Large intestine (tissue), 3 donors: ENCODE measurements around the gene P2RY12. TPM values are rescaled to one million over a fixed set of nuclear protein-coding genes. Genes with fewer than 3 reads are reported as not detected.

ENCODE experiments used
- DNase-seq, 2 donors: peaks; one replicate each; pipeline versions ENCODE4 v3.0.0 to v3.0.0-alpha.2; 2013
- H3K27ac ChIP-seq: one replicate; pipeline ENCODE4 v1.5.1; 2013; ENCODE audit warnings: low read length
- H3K27me3 ChIP-seq: 2 replicates; pipeline ENCODE4 v1.6.1; 2013; ENCODE audit warnings: low read length; ENCODE audit not compliant: control insufficient read depth, insufficient read depth
- H3K36me3 ChIP-seq: 2 replicates; pipeline ENCODE4 v1.6.1; 2013; ENCODE audit warnings: low read length; ENCODE audit not compliant: control insufficient read depth, insufficient read depth
- H3K4me1 ChIP-seq: one replicate; pipeline ENCODE4 v1.6.1; 2013; ENCODE audit warnings: low read length; ENCODE audit not compliant: control insufficient read depth, insufficient read depth
- H3K4me3 ChIP-seq: one replicate; pipeline ENCODE4 v1.5.1; 2013; ENCODE audit warnings: low read length
- H3K9me3 ChIP-seq: one replicate; pipeline ENCODE4 v1.6.1; 2013; ENCODE audit warnings: mild to moderate bottlenecking, low read depth, low read length, moderate library complexity; ENCODE audit not compliant: control insufficient read depth
- WGBS: methylation state at CpG from one replicate; pipeline ENCODE4 v1.1.5; 2013; ENCODE audit warnings: low lambda C conversion rate; ENCODE audit not compliant: insufficient coverage; 5-methylcytosine and 5-hydroxymethylcytosine counted together
- polyA plus RNA-seq: library from polyadenylated mRNA; unstranded; fragments of 120-200 nt; gene quantifications from one replicate; pipeline ENCODE4 v1.2.1, GENCODE V29; 2013

P2RY12 gene
- polyA plus RNA-seq, 1 donor = 2.3 TPM

DNA sequence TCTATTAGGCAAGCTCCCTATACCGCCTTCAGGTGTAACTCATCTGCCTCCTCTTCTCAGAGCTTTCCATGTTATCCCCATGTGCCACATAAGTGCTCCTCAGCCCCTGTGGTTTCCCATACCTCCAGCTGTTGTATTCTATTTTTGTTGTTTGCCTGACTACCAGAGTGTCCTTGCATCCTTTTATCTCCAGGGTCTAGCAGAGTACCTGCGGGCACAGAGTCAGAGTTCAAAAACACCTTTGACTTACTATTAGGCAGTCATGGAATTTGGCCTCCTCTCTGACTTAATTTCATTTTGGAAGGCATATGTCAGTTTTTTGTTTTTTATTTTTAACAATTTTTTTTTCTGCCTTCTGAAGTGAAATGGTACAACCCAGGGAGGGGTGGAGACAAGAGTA lies 75.0 kb downstream of the P2RY12 start:
- no peak for DNase-seq
- WGBS = no CpG with 5 or more reads among the region's 2 CpGs
- H3K27ac ChIP-seq = no peak overlapping the region

DNA sequence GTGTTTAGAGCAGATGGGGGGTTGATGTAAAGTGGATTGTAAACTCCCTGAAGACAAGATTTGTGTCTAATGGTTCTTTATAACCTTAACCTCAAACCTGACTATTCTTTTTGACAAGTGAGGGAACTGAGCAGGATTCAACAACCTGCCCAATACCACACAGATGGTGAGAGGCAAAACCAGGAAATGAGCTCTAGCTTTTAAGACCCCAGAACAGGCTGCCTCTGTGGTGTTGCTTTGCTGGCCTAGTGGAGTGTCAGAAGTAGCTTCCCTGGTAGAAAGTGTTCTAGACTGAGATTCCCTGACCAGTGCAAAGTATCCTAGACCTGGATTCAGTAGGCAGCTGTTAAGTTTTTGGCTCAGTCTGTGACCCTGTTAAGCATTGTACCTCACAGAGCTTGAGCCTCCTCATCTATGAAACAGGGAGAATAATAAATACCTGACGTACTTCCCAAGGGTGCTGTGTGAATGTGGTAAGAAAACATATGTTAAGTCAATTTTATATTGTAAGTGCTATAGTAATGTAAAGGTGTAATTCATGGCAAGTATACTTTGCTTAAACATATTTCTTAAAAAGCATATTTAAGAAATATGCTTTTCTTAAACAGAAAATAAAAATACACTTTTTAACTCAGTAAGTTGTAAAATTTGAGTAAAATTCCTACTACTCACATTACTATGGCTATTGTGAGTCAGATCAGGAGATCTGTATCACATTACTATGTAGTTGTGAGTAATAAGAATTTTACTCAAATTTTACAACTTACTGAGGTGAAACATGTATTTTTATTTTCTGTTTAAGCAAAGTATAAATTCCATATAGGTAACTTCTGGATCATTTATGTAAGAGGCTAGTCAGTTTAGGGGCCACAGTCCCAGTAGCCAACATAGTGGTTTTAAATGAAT lies 76.7 kb downstream of the P2RY12 start:
- WGBS = 100% methylated on average over 1 of the region's 1 CpG
- Histone ChIP-seq H3K27me3 (no peaks in the 10 kb centered on the region), H3K36me3 (no peaks in the 10 kb centered on the region)

More for the DNA sequence above, 75.0 kb downstream of the P2RY12 start:
- Histone ChIP-seq H3K27me3 (no peaks in the 10 kb centered on the region), H3K4me3 (no peak overlapping the region), H3K36me3 (no peaks in the 10 kb centered on the region), H3K9me3 (no peaks in the 10 kb centered on the region), H3K4me1 (no peaks in the 10 kb centered on the region)

DNA sequence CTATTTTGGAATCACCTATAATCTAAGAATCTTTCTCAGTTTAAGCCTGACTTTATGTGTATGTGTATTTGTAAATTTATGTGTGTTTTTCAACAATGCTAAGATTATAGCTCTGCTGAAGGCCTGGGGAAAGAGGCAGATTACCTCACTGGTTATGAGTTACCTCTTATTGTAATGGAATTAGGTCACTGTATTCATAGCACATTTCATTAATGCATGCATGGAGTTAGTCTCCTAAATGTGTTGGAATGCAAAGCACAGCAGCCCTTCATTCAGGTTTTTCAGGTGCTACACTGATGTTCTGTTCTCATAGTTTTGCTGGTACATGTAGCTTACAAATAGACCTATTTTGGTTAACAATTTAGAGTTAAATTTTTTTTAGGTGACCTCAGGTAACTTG lies 77.4 kb downstream of the P2RY12 start:
- Histone ChIP-seq H3K4me3 (no peak overlapping the region), H3K4me1 (no peaks in the 10 kb centered on the region)
- DNase-seq = no peak

More for the DNA sequence above, 76.7 kb downstream of the P2RY12 start:
- H3K27ac ChIP-seq = no peak overlapping the region
- H3K4me1 ChIP-seq = no peaks in the 10 kb centered on the region
- no peak overlapping the region for H3K4me3 ChIP-seq
- H3K9me3 ChIP-seq = no peaks in the 10 kb centered on the region
- DNase-seq = no peak

DNA sequence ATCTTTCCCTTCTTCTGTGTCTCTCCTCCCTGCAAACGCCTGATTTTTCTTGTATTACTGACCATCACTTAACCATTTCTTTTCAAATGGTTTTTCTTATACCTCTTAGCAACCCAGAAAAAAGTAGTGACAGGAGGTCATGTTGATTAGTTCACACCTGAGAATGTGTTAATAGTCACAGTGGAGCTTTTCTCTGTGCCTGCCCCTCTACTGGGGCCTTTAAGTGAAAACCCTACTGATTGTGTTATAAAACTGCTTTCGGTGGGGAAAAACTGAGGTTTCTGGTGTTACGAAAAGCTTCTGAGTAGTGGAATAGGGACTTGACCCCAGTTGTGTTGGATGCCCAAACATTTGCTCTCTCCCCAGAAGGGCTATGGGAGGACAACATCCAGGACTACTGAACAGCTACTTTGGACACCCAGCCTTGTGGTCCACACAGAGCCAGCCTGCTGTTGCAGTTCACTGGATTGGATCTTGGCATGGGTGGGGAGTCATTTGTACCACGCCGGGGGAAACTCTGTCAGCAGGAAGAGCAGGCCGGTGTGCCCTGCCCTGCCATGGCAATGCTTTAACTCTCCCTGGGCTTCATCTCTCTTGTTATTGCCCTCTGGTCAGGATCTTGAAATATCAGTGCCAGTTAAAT lies 78.3 kb downstream of the P2RY12 start:
- no peaks in the 10 kb centered on the region for H3K27me3 ChIP-seq
- WGBS = 60% methylated on average over 1 of the region's 6 CpGs
- no peak for DNase-seq
- no peaks in the 10 kb centered on the region for H3K9me3 ChIP-seq
- no peak overlapping the region for H3K27ac ChIP-seq
- H3K36me3 ChIP-seq = no peaks in the 10 kb centered on the region
- H3K4me3 ChIP-seq = no peak overlapping the region
- H3K4me1 ChIP-seq = no peaks in the 10 kb centered on the region

More for the DNA sequence above, 77.4 kb downstream of the P2RY12 start:
- Histone ChIP-seq H3K27ac (no peak overlapping the region), H3K36me3 (no peaks in the 10 kb centered on the region), H3K9me3 (no peaks in the 10 kb centered on the region), H3K27me3 (no peaks in the 10 kb centered on the region)

DNA sequence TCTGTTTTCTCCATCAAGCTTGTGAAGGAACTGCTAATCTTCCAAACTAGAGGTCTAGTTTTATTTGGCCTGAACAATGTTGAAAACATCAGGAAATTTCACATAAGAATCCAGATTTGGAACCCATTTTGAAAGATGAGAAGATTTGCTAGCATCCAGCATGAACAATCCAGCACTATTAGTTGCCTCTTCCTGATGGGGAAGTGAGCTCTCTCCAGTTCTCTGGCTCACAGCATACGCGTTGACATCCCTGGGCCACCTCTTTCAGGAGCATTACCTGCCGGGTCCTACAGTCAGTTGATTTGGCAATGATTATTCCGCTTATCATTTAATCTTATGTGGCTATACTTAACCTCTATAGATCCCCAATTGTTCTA lies 78.8 kb downstream of the P2RY12 start:
- no peak overlapping the region for H3K27ac ChIP-seq
- no peaks in the 10 kb centered on the region for H3K9me3 ChIP-seq
- no peaks in the 10 kb centered on the region for H3K27me3 ChIP-seq
- H3K4me1 ChIP-seq = no peaks in the 10 kb centered on the region
- H3K4me3 ChIP-seq = no peak overlapping the region
- DNase-seq = no peak
- no CpG with 5 or more reads among the region's 4 CpGs for WGBS
- H3K36me3 ChIP-seq = no peaks in the 10 kb centered on the region

DNA sequence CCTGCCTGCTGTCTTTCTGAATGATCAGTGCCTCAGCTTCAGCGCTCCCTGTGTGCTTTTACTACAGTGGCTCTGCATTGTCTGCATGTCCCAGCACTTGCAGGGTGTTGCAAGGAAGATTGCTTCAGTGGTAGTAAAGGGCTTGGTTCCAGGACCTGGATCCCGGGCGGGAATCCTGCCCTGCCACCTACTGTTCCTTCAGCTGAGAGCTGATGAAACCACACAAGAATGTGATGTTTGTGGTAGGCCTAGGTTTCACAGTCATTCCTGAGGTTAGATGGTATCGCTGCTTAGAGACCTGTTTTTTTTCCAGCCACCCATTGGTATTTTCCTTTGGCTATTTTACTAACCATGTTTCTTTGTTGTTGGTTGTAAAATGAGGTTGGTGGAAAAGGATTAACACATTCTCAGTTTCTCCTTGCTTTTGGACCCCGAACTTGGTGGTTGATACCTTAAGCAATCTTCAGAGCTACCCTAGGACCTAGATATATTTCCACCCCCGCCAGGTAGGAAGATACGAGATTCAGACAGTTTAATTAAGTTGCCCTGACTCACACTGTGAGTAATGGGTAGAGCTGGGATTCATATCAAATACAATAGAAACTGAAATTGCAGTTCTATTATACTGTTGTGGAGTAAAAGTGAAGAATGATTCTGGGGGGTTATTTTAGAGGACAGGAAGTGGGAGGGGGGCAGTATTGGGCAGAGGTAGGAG lies 79.3 kb downstream of the P2RY12 start:
- Histone ChIP-seq H3K4me3 (no peak overlapping the region), H3K9me3 (no peaks in the 10 kb centered on the region), H3K4me1 (no peaks in the 10 kb centered on the region), H3K27ac (no peak overlapping the region), H3K36me3 (no peaks in the 10 kb centered on the region), H3K27me3 (no peaks in the 10 kb centered on the region)
- WGBS = no CpG with 5 or more reads among the region's 7 CpGs
- DNase-seq = peak; percentile 59 to 70

DNA sequence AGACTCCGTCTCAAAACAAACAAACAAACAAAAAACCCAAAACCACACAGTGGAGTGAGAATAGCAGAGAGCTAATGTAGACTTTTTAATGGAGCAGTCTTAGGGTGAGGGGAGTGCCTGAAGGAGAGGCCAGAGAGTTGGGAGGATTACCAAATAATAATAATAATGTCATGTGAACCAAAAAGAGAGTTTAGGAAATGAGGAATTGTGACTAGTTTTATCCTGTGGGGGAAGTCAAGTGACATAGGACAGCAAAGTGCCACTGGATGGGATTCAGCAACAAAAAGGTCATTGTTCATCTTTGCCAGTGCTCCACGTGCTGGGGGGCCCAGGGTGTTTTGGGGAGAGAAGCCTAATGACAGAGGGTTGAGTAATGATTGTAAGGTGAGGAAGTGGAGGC lies 80.8 kb downstream of the P2RY12 start:
- H3K27me3 ChIP-seq = no peaks in the 10 kb centered on the region
- no peaks in the 10 kb centered on the region for H3K9me3 ChIP-seq
- H3K4me1 ChIP-seq = no peaks in the 10 kb centered on the region
- WGBS = no CpG with 5 or more reads among the region's 2 CpGs
- no peak overlapping the region for H3K4me3 ChIP-seq
- no peak overlapping the region for H3K27ac ChIP-seq
- DNase-seq = no peak
- no peaks in the 10 kb centered on the region for H3K36me3 ChIP-seq

DNA sequence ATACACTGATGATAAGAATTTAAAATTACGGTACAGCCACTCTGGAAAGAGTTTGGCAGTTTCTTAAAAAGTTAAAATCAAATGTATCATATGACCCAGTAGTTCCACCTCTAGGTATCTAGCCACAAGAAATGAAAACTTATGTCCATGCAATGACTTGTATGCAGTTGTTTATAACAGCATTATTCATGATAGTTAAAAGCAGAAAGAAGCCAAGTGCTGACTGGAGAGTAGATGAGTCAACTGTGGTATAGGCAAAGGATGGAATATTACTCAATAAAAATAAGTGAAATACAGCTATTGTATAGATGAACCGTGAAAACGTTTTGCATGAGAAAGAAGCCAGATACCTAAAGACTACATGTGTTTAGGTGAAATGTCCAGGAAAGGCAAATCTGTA lies 82.8 kb downstream of the P2RY12 start:
- no peaks in the 10 kb centered on the region for H3K27me3 ChIP-seq
- no peaks in the 10 kb centered on the region for H3K4me1 ChIP-seq
- DNase-seq = no peak
- H3K4me3 ChIP-seq = no peak overlapping the region
- WGBS = 90% methylated on average over 2 of the region's 3 CpGs
- H3K27ac ChIP-seq = no peak overlapping the region
- H3K9me3 ChIP-seq = no peaks in the 10 kb centered on the region
- no peaks in the 10 kb centered on the region for H3K36me3 ChIP-seq

DNA sequence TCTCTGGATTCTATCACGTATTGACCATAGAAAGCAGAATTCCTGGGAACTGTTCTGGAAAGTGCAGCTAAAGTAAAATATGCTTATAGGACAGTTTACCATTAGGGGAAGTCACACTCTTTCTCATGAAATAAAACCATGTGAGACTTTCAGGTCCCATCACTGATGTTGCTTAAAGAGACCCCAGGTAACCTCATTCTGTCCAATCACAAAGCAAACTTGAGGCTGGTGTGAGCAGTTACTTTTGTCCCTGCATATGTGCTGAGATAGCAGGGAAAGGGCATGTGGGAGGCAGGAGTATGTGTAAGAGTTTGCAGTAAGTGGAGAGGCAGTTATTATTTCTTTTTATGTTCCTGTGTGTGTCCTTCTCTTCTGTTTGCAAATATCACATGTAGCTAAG lies 84.0 kb downstream of the P2RY12 start:
- DNase-seq = no peak
- Histone ChIP-seq H3K9me3 (no peaks in the 10 kb centered on the region), H3K27ac (no peak overlapping the region), H3K27me3 (no peaks in the 10 kb centered on the region), H3K36me3 (no peaks in the 10 kb centered on the region), H3K4me1 (no peaks in the 10 kb centered on the region), H3K4me3 (no peak overlapping the region)
- WGBS = no CpG with 5 or more reads among the region's 1 CpG

DNA sequence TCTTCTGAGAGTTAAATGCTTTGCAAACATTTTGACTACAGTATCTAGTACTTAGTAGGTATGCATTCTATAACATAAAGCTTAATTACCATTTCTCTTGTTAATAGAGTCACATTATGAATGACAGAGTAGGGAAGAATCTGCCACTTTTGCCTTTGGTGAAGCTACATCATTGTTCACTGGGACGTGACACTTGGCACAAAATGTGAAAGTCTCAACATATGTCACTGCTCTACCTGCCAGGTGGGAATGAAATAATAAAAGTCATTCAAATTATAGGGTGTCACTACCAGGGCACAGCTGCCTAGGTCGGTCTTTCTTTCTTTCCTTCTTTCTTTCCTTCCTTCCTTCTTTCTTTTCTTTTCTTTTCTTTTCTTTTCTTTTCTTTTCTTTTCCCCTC lies 85.5 kb downstream of the P2RY12 start:
- H3K4me1 ChIP-seq = no peaks in the 10 kb centered on the region
- H3K4me3 ChIP-seq = no peak overlapping the region
- no peaks in the 10 kb centered on the region for H3K9me3 ChIP-seq
- no peak for DNase-seq
- 82% methylated on average over 2 of the region's 2 CpGs for WGBS
- H3K27me3 ChIP-seq = no peaks in the 10 kb centered on the region
- no peak overlapping the region for H3K27ac ChIP-seq
- H3K36me3 ChIP-seq = no peaks in the 10 kb centered on the region
